Bone marrow (tissue), 2 donors: ENCODE results near the gene ARHGEF12.

Experiments used
- DNase-seq, 2 donors: peaks; one replicate each; lab custom pipeline; 2025; lab: John Stamatoyannopoulos, UW

ARHGEF12 gene

GRCh38 chr11:120518356-120518755 lies 182.1 kb downstream of the ARHGEF12 start:
- DNase-seq: no peak

GRCh38 chr11:120519474-120519873 lies 183.3 kb downstream of the ARHGEF12 start:
- DNase-seq: no peak

- no peak for DNase-seq
These were observed 184.0 kb downstream of the ARHGEF12 start for GRCh38 chr11:120520091-120520822.

GRCh38 chr11:120521176-120521575 lies 185.0 kb downstream of the ARHGEF12 start:
- DNase-seq: no peak

- no peak for DNase-seq
These were observed 185.8 kb downstream of the ARHGEF12 start for GRCh38 chr11:120522021-120522420.

- no peak for DNase-seq
These were observed 186.5 kb downstream of the ARHGEF12 start for GRCh38 chr11:120522736-120523135.

- DNase-seq: no peak
These were observed 187.0 kb downstream of the ARHGEF12 start for GRCh38 chr11:120523196-120523595.

GRCh38 chr11:120524536-120525085 lies 188.4 kb downstream of the ARHGEF12 start:
- DNase-seq: no peak

GRCh38 chr11:120525261-120526171 lies 189.3 kb downstream of the ARHGEF12 start:
- DNase-seq: no peak

- DNase-seq: no peak
These were observed 190.0 kb downstream of the ARHGEF12 start for GRCh38 chr11:120526241-120526640.

- no peak for DNase-seq
These were observed 191.0 kb downstream of the ARHGEF12 start for GRCh38 chr11:120527111-120527761.

GRCh38 chr11:120528749-120529148 lies 192.5 kb downstream of the ARHGEF12 start:
- DNase-seq: no peak

- DNase-seq: no peak
These were observed 193.0 kb downstream of the ARHGEF12 start for GRCh38 chr11:120529214-120529613.

- no peak for DNase-seq
These were observed 193.7 kb downstream of the ARHGEF12 start for GRCh38 chr11:120529911-120530310.

- DNase-seq: no peak
These were observed 196.0 kb downstream of the ARHGEF12 start for GRCh38 chr11:120532082-120532831.

GRCh38 chr11:120532832-120533196 lies 196.6 kb downstream of the ARHGEF12 start:
- DNase-seq: no peak

- no peak for DNase-seq
These were observed 200.0 kb downstream of the ARHGEF12 start for GRCh38 chr11:120536091-120536796.

- DNase-seq: no peak
These were observed 200.6 kb downstream of the ARHGEF12 start for GRCh38 chr11:120536797-120537169.

- no peak for DNase-seq
These were observed 201.8 kb downstream of the ARHGEF12 start for GRCh38 chr11:120537996-120538395.

- no peak for DNase-seq
These were observed 202.5 kb downstream of the ARHGEF12 start for GRCh38 chr11:120538707-120539106.
